Transverse colon (tissue), 4 donors: Measurements from ENCODE around the gene HIGD1A. TPM values are rescaled to one million over a fixed set of nuclear protein-coding genes. Genes with fewer than 3 reads are reported as not detected.

Experiments
- DNase-seq: peaks from one replicate; pipeline ENCODE4 v3.0.0-alpha.2; 2019
- H3K27ac ChIP-seq, 4 donors: fragments of 200-600 bp; sonication (generic); 2 replicates each; pipeline ENCODE4 v1.5.1; 2016 to 2018; ENCODE audit warnings: inconsistent platforms in 4 of 4
- H3K27me3 ChIP-seq: fragments of 200-600 bp; sonication (generic); 2 replicates; pipeline ENCODE4 v1.5.1; 2017; ENCODE audit warnings: inconsistent platforms
- H3K36me3 ChIP-seq, 4 donors: fragments of 200-600 bp; sonication (generic); 2 replicates each; pipeline ENCODE4 v1.5.1; 2017 to 2019; ENCODE audit warnings: inconsistent platforms in 4 of 4
- H3K4me1 ChIP-seq, 4 donors: fragments of 200-600 bp; sonication (generic); 2 replicates each; pipeline ENCODE4 v1.5.1; 2017 to 2020; ENCODE audit warnings: inconsistent platforms in 4 of 4
- H3K4me3 ChIP-seq, 4 donors: fragments of 200-600 bp; sonication (generic); 1 replicate in 1 of 4; 2 replicates in 3 of 4; pipeline versions ENCODE4 v1.5.1 to v1.6.1; 2017 to 2019; ENCODE audit warnings: inconsistent platforms in 4 of 4
- H3K9me3 ChIP-seq, 2 donors: fragments of 200-600 bp; sonication (generic); 2 replicates each; pipeline ENCODE4 v1.5.1; 2017 to 2019; ENCODE audit warnings: inconsistent platforms in 2 of 2
- EP300 ChIP-seq: sonication (generic); formaldehyde crosslinking; IDR thresholded peaks from one replicate; pipeline ENCODE4 v1.6.1; 2017; ENCODE audit warnings: antibody characterized with exemption, low read depth
- POLR2A ChIP-seq: fragments of 450-650 bp; IDR thresholded peaks from one replicate; pipeline ENCODE4 v1.6.1; 2016; ENCODE audit warnings: antibody characterized with exemption, mild to moderate bottlenecking, moderate library complexity
- POLR2AphosphoS5 ChIP-seq, 3 donors: sonication (generic); formaldehyde crosslinking; IDR thresholded peaks; one replicate each; pipeline ENCODE4 v1.6.1; 2016; ENCODE audit warnings: antibody characterized with exemption in 3 of 3
- WGBS, 2 donors: methylation state at CpG; one replicate each; pipeline ENCODE4 v1.1.5; 2018; ENCODE audit warnings: low coverage in 1 of 2; 5-methylcytosine and 5-hydroxymethylcytosine counted together
- in situ Hi-C, 4 donors: fragments of 200-750 bp; cut with MboI; loops; one replicate each; pipeline versions ENCODE4 v1.15.0 to v1.15.1; 2017; ENCODE audit warnings: low sequenced_read_pairs in 3 of 4, low pct_ligation_motif_present in 1 of 4, low pct_unique_long_range_greater_than_20kb in 1 of 4
- intact Hi-C: fragments of 100-400 bp; cut with DNase I; formaldehyde crosslinking; loops from one replicate; pipeline ENCODE4 v1.15.1; 2023; ENCODE audit warnings: low total_unique reads
- total RNA-seq, 4 donors: library from RNA; depleted of rRNA; stranded (reverse); fragments of >200 nt; gene quantifications; one replicate each; pipeline ENCODE4 v1.1.0, GENCODE V29; 2016
- TF ChIP-seq, protein P1 (sequence below), 5 experiments: fragments of 200-600 bp in 3 of 5; fragments of 450-650 bp in 2 of 5; sonication (generic) in 3 of 5; IDR thresholded peaks; 1 replicate in 2 of 5; 2 replicates in 3 of 5; pipeline ENCODE4 v1.5.1; 2016 to 2017; ENCODE audit warnings: antibody characterized with exemption in 5 of 5, inconsistent platforms in 3 of 5, mild to moderate bottlenecking in 2 of 5, moderate library complexity in 1 of 5

HIGD1A gene
- total RNA-seq, 4 donors from 2014 or later, result 41.4 to 518 (median 379) TPM

DNA sequence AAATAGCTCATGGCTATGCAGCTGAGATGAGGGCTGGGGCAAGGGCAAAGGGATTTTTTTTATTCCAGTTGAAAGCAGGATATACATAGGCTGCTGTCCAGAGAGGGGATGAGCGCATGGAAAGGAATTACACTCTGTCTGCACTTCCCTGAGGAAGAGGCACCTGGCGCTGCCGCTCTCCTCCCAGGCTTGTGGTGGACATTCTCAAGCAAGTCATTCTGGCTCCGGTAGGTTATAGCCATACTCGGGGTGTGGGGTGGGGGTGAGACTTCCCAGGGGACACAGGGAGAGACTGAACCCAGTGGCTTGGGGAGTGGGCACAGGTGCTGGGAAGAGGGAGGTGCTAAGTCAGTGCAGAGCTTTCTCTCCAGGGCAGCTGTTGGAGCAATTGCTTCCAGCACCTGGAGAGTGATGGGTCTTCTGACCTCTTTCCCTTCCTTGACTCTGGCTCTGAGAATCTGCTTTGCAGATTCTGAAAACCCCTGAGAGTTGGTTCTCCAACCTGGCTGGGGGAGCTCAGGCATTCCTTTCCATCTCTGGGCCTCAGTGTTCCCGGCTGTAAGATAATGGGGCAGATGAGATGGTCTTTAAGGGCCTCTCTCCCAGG is 47.0 kb upstream of the HIGD1A start:
- in situ Hi-C loops (no loop called here), intact Hi-C loops (no loop called here)
- Histone ChIP-seq H3K4me1 (peaks cover 0 to 10% (median 4%) of the 10 kb centered on the region in 4 donors), H3K4me3 (no peak overlapping the region), H3K27ac (no peak overlapping the region), H3K27me3 (no peaks in the 10 kb centered on the region), H3K9me3 (no peaks in the 10 kb centered on the region), H3K36me3 (no peaks in the 10 kb centered on the region)
- TF ChIP-seq, protein P1, sequence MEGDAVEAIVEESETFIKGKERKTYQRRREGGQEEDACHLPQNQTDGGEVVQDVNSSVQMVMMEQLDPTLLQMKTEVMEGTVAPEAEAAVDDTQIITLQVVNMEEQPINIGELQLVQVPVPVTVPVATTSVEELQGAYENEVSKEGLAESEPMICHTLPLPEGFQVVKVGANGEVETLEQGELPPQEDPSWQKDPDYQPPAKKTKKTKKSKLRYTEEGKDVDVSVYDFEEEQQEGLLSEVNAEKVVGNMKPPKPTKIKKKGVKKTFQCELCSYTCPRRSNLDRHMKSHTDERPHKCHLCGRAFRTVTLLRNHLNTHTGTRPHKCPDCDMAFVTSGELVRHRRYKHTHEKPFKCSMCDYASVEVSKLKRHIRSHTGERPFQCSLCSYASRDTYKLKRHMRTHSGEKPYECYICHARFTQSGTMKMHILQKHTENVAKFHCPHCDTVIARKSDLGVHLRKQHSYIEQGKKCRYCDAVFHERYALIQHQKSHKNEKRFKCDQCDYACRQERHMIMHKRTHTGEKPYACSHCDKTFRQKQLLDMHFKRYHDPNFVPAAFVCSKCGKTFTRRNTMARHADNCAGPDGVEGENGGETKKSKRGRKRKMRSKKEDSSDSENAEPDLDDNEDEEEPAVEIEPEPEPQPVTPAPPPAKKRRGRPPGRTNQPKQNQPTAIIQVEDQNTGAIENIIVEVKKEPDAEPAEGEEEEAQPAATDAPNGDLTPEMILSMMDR (IDR thresholded peaks at IDR 0.05), result no peak
- no peak for TF ChIP-seq POLR2AphosphoS5 (IDR thresholded peaks at IDR 0.05)
- no peak for TF ChIP-seq POLR2A
- no peak for TF ChIP-seq EP300
- 89 to 100% methylated on average over 1 to 6 of the region's 6 CpGs for WGBS, 2 donors
- no peak for DNase-seq

GRCh38 chr3:42850263-42850662 is 46.0 kb upstream of the HIGD1A start:
- Histone ChIP-seq H3K4me1 (peaks cover 0 to 15% (median 8%) of the 10 kb centered on the region in 4 donors), H3K4me3 (no peak overlapping the region), H3K27ac (no peak overlapping the region), H3K27me3 (no peaks in the 10 kb centered on the region), H3K9me3 (no peaks in the 10 kb centered on the region), H3K36me3 (no peaks in the 10 kb centered on the region)
- no peak for DNase-seq
- TF ChIP-seq, protein P1 (IDR thresholded peaks at IDR 0.05), result no peak
- TF ChIP-seq POLR2A (no peak), POLR2AphosphoS5 (IDR thresholded peaks at IDR 0.05) (no peak), EP300 (no peak)
- intact Hi-C loops, result no loop called here
- 67 to 80% methylated on average over 1 to 3 of the region's 3 CpGs for WGBS, 2 donors
- in situ Hi-C loops, result no loop called here

- peaks cover 0 to 15% (median 8%) of the 10 kb centered on the region in 4 donors for H3K4me1 ChIP-seq
- WGBS, 2 donors, result 90 to 93% methylated on average over 3 to 7 of the region's 7 CpGs
- intact Hi-C loops (no loop called here), in situ Hi-C loops (no loop called here)
- DNase-seq, result no peak
- no peak overlapping the region for H3K4me3 ChIP-seq
- H3K9me3 ChIP-seq, result no peaks in the 10 kb centered on the region
- H3K27ac ChIP-seq, result no peak overlapping the region
- TF ChIP-seq POLR2A, result no peak
- TF ChIP-seq, protein P1 (IDR thresholded peaks at IDR 0.05), result no peak
- TF ChIP-seq POLR2AphosphoS5 (IDR thresholded peaks at IDR 0.05), result no peak
- TF ChIP-seq EP300, result no peak
- no peaks in the 10 kb centered on the region for H3K27me3 ChIP-seq
- H3K36me3 ChIP-seq, result no peaks in the 10 kb centered on the region
These were observed 44.7 kb upstream of the HIGD1A start for GRCh38 chr3:42849017-42849416.

GRCh38 chr3:42847731-42848130 is 43.4 kb upstream of the HIGD1A start:
- WGBS, 2 donors, result 53 to 64% methylated on average over 3 to 4 of the region's 4 CpGs
- no peak overlapping the region for H3K4me3 ChIP-seq
- peaks cover 0 to 24% (median 8%) of the 10 kb centered on the region in 4 donors for H3K4me1 ChIP-seq
- in situ Hi-C loops (no loop called here), intact Hi-C loops (no loop called here)
- no peak for DNase-seq
- H3K36me3 ChIP-seq, result no peaks in the 10 kb centered on the region
- no peaks in the 10 kb centered on the region for H3K27me3 ChIP-seq
- H3K27ac ChIP-seq, result peak overlapping the region in 1 of 4 donors; percentile 46
- no peaks in the 10 kb centered on the region for H3K9me3 ChIP-seq
- no peak for TF ChIP-seq EP300
- TF ChIP-seq, protein P1 (IDR thresholded peaks at IDR 0.05), result no peak
- no peak for TF ChIP-seq POLR2AphosphoS5 (IDR thresholded peaks at IDR 0.05)
- no peak for TF ChIP-seq POLR2A
